Panc1 (cell line): Measurements from ENCODE around the gene ARFGEF2. TPM values are rescaled to one million over a fixed set of nuclear protein-coding genes. Genes with fewer than 3 reads are reported as not detected.

ENCODE experiments used
- ATAC-seq: fragments of 200-7000 bp; cut with Tn5 transposase; 2 replicates; pipeline ENCODE4 v1.9.1; 2020; ENCODE audit warnings: mild to moderate bottlenecking, moderate library complexity
- BruUV-seq: library from RNA; stranded (reverse); fragments of 400-500 nt; replicated peaks from 2 replicates; lab custom pipeline; 2021; lab: Mats Ljungman, UMichigan
- CTCF ChIA-PET: fragments of 300-600 bp; sonication (Branson Sonifier 250); formaldehyde crosslinking; loops from one replicate; lab custom pipeline; 2022; ENCODE audit warnings: antibody characterized with exemption; lab: Charles Lee
- POLR2A ChIA-PET: fragments of 300-600 bp; sonication (Branson Sonifier 250); formaldehyde crosslinking; loops from one replicate; lab custom pipeline; 2022; ENCODE audit warnings: antibody characterized with exemption; lab: Charles Lee
- DNase-seq: peaks from one replicate; pipeline ENCODE4 v3.0.0-alpha.2; 2010; ENCODE audit warnings: low read depth, low spot score
- H3K27ac ChIP-seq: 2 replicates; pipeline ENCODE4 v1.5.1; 2011; ENCODE audit warnings: mild to moderate bottlenecking, low read length, inconsistent platforms
- H3K27me3 ChIP-seq: fragments of 200-500 bp; sonication (Bioruptor generic); 2 replicates; pipeline ENCODE4 v1.6.0; 2014; ENCODE audit warnings: low read length, inconsistent platforms; ENCODE audit not compliant: control insufficient read depth, insufficient read depth
- H3K36me3 ChIP-seq: fragments of 200-500 bp; sonication (Bioruptor generic); 2 replicates; pipeline ENCODE4 v1.5.1; 2014; ENCODE audit warnings: inconsistent platforms, mild to moderate bottlenecking, low read length, moderate library complexity; ENCODE audit not compliant: control insufficient read depth, insufficient read depth
- H3K4me1 ChIP-seq: 2 replicates; pipeline ENCODE4 v1.5.1; 2011; ENCODE audit warnings: inconsistent platforms, mild to moderate bottlenecking, low read length, moderate library complexity; ENCODE audit not compliant: control insufficient read depth, insufficient read depth
- H3K4me3 ChIP-seq, 2 experiments: 2 replicates each; pipeline ENCODE4 v1.5.1; 2011 to 2012; ENCODE audit warnings: low read depth in 2 of 2, low read length in 2 of 2, mild to moderate bottlenecking in 2 of 2, inconsistent platforms in 1 of 2, moderate library complexity in 1 of 2
- H3K9me3 ChIP-seq: fragments of 200-500 bp; sonication (Bioruptor generic); 2 replicates; pipeline ENCODE4 v1.5.1; 2014; ENCODE audit warnings: low read depth, mild to moderate bottlenecking, inconsistent platforms, low read length, moderate library complexity; ENCODE audit not compliant: control insufficient read depth, insufficient read depth
- POLR2AphosphoS5 ChIP-seq: IDR thresholded peaks from 2 replicates; pipeline ENCODE4 v1.6.1; 2012; ENCODE audit warnings: mild to moderate bottlenecking, low read depth, low read length, moderate library complexity
- SIN3A ChIP-seq: IDR thresholded peaks from 2 replicates; pipeline ENCODE4 v1.6.1; 2012; ENCODE audit warnings: low read depth, mild to moderate bottlenecking, low read length, moderate library complexity, borderline replicate concordance; ENCODE audit not compliant: insufficient read depth
- TCF7L2 ChIP-seq: IDR thresholded peaks from 2 replicates; pipeline ENCODE4 v1.6.1; 2011; ENCODE audit warnings: mild to moderate bottlenecking, low read depth, low read length, inconsistent platforms
- in situ Hi-C: cut with HindIII; loops from 2 replicates; pipeline ENCODE4 v1.10.0; 2016; ENCODE audit warnings: low sequenced_read_pairs, low pct_unique_long_range_greater_than_20kb
- intact Hi-C: fragments of 100-400 bp; cut with micrococcal nuclease; formaldehyde crosslinking; loops from one replicate; pipeline ENCODE4 v1.10.0; 2022; ENCODE audit not compliant: unreplicated experiment
- total RNA-seq: library from RNA; stranded (reverse); gene quantifications from one replicate; pipeline ENCODE4 v1.2.1, GENCODE V29; 2021; ENCODE audit not compliant: unreplicated experiment
- TF ChIP-seq, protein P1 (sequence below): fragments of 450-650 bp; IDR thresholded peaks from 2 replicates; pipeline ENCODE4 v1.5.1; 2017; ENCODE audit warnings: mild to moderate bottlenecking
- TF ChIP-seq, protein P2 (sequence below), 2 experiments: IDR thresholded peaks; 2 replicates each; pipeline ENCODE4 v1.6.1; 2011 to 2012; ENCODE audit warnings: low read depth in 2 of 2, control low read depth in 1 of 2, low read length in 1 of 2, mild to moderate bottlenecking in 1 of 2, moderate library complexity in 1 of 2; ENCODE audit not compliant: insufficient read depth in 1 of 2

The ARFGEF2 gene
- total RNA-seq, 1 experiment from 2014 or later: 36.6 TPM

DNA sequence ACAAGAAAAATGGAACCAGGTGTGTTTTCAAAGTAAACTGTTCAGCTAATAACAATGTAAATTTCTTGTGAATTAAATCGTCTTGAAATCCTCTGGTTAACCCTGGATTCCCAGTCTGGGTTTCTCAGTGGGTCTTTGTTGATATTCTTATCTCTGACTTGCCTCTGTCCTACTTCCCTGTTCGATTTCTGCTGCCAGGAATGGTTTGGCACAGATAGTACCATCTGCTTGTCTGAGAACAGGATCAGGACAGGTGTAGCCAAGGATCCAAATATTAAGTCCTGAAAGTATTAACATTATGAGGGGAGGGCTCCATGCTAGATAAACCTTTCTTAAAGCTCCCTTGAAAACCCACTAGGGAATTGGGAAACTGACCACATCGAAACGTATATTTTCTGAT, 30.1 kb downstream of the ARFGEF2 start:
- ChIA-PET POLR2A (no interaction called here), CTCF (no interaction called here)
- H3K36me3 ChIP-seq: peaks cover 22% of the 10 kb centered on the region
- ATAC-seq (no peak), DNase-seq (no peak)
- intact Hi-C loops: no loop called here
- no peaks in the 10 kb centered on the region for H3K9me3 ChIP-seq
- no peaks in the 10 kb centered on the region for H3K27me3 ChIP-seq
- no peak overlapping the region for H3K27ac ChIP-seq
- BruUV-seq: no TSS peak
- in situ Hi-C loops: no loop called here
- no peak overlapping the region for H3K4me3 ChIP-seq
- TF ChIP-seq, protein P1, sequence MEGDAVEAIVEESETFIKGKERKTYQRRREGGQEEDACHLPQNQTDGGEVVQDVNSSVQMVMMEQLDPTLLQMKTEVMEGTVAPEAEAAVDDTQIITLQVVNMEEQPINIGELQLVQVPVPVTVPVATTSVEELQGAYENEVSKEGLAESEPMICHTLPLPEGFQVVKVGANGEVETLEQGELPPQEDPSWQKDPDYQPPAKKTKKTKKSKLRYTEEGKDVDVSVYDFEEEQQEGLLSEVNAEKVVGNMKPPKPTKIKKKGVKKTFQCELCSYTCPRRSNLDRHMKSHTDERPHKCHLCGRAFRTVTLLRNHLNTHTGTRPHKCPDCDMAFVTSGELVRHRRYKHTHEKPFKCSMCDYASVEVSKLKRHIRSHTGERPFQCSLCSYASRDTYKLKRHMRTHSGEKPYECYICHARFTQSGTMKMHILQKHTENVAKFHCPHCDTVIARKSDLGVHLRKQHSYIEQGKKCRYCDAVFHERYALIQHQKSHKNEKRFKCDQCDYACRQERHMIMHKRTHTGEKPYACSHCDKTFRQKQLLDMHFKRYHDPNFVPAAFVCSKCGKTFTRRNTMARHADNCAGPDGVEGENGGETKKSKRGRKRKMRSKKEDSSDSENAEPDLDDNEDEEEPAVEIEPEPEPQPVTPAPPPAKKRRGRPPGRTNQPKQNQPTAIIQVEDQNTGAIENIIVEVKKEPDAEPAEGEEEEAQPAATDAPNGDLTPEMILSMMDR: no peak
- TF ChIP-seq SIN3A (no peak), POLR2AphosphoS5 (no peak), TCF7L2 (no peak)
- TF ChIP-seq, protein P2, sequence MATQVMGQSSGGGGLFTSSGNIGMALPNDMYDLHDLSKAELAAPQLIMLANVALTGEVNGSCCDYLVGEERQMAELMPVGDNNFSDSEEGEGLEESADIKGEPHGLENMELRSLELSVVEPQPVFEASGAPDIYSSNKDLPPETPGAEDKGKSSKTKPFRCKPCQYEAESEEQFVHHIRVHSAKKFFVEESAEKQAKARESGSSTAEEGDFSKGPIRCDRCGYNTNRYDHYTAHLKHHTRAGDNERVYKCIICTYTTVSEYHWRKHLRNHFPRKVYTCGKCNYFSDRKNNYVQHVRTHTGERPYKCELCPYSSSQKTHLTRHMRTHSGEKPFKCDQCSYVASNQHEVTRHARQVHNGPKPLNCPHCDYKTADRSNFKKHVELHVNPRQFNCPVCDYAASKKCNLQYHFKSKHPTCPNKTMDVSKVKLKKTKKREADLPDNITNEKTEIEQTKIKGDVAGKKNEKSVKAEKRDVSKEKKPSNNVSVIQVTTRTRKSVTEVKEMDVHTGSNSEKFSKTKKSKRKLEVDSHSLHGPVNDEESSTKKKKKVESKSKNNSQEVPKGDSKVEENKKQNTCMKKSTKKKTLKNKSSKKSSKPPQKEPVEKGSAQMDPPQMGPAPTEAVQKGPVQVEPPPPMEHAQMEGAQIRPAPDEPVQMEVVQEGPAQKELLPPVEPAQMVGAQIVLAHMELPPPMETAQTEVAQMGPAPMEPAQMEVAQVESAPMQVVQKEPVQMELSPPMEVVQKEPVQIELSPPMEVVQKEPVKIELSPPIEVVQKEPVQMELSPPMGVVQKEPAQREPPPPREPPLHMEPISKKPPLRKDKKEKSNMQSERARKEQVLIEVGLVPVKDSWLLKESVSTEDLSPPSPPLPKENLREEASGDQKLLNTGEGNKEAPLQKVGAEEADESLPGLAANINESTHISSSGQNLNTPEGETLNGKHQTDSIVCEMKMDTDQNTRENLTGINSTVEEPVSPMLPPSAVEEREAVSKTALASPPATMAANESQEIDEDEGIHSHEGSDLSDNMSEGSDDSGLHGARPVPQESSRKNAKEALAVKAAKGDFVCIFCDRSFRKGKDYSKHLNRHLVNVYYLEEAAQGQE (IDR thresholded peaks at IDR 0.05; ENCODE audit: insufficient read depth in 1 of 2, low read depth in 2 of 2, low read length in 1 of 2): no peak
- no peaks in the 10 kb centered on the region for H3K4me1 ChIP-seq

DNA sequence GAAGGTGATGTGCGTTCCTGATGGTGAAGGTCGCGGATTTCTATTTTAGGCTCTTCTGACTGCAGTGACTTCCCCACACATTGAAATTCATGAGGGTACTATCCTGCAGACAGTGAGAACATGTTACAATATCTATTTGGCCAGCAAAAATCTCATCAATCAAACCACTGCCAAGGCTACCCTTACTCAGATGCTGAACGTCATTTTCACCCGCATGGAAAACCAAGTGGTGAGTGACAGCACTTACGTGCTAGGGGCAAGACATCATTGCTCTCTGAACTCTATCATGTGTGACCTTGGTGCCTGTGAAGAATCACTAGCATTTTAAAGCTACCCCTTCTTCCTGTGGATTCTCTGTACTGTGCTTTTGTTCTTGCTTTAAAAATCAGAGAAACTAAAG, 31.1 kb downstream of the ARFGEF2 start:
- BruUV-seq: no TSS peak
- no peak for DNase-seq
- Histone ChIP-seq H3K4me3 (no peak overlapping the region), H3K36me3 (peaks cover 22% of the 10 kb centered on the region), H3K9me3 (no peaks in the 10 kb centered on the region), H3K4me1 (no peaks in the 10 kb centered on the region), H3K27ac (no peak overlapping the region), H3K27me3 (no peaks in the 10 kb centered on the region)
- in situ Hi-C loops: no loop called here
- ChIA-PET POLR2A (no interaction called here), CTCF (no interaction called here)
- ATAC-seq: no peak
- TF ChIP-seq TCF7L2 (no peak), POLR2AphosphoS5 (no peak), SIN3A (no peak)
- TF ChIP-seq, protein P1: no peak
- TF ChIP-seq, protein P2 (IDR thresholded peaks at IDR 0.05; ENCODE audit: insufficient read depth in 1 of 2, low read depth in 2 of 2, low read length in 1 of 2): no peak
- intact Hi-C loops: no loop called here
